Spleen (tissue), 13 donors: ENCODE results near the gene SLC7A6. TPM values are rescaled to one million over a fixed set of nuclear protein-coding genes. Genes with fewer than 3 reads are reported as not detected.

ENCODE experiments used
- DNase-seq: peaks from one replicate; pipeline ENCODE4 v3.0.0-alpha.2; 2020
- H3K27ac ChIP-seq, 8 donors: fragments of 200-600 bp; sonication (generic) in 7 of 8; 1 replicate in 4 of 8; 2 replicates in 4 of 8; pipeline versions ENCODE4 v1.5.0 to v1.8.0; 2016 to 2021; ENCODE audit warnings: inconsistent platforms in 4 of 8, mild to moderate bottlenecking in 4 of 8, moderate library complexity in 1 of 8
- H3K27me3 ChIP-seq, 7 donors: fragments of 200-600 bp; sonication (generic) in 6 of 7; replicated peaks in 1 of 7; 1 replicate in 4 of 7; 2 replicates in 3 of 7; pipeline versions ENCODE4 v1.5.0 to v1.8.0; 2016 to 2021; ENCODE audit warnings: inconsistent platforms in 3 of 7, mild to moderate bottlenecking in 1 of 7
- H3K36me3 ChIP-seq, 6 donors: fragments of 200-600 bp; sonication (generic) in 5 of 6; 1 replicate in 4 of 6; 2 replicates in 2 of 6; pipeline versions ENCODE4 v1.5.0 to v1.8.0; 2016 to 2021; ENCODE audit warnings: inconsistent platforms in 2 of 6
- H3K4me1 ChIP-seq, 6 donors: fragments of 200-600 bp; sonication (generic) in 5 of 6; 1 replicate in 3 of 6; 2 replicates in 3 of 6; pipeline versions ENCODE4 v1.5.0 to v1.8.0; 2016 to 2021; ENCODE audit warnings: inconsistent platforms in 3 of 6
- H3K4me3 ChIP-seq, 8 donors: fragments of 200-600 bp; sonication (generic) in 7 of 8; 1 replicate in 4 of 8; 2 replicates in 4 of 8; pipeline versions ENCODE4 v1.5.0 to v1.8.0; 2016 to 2021; ENCODE audit warnings: inconsistent platforms in 4 of 8, mild to moderate bottlenecking in 4 of 8, moderate library complexity in 2 of 8
- H3K9me3 ChIP-seq, 8 donors: fragments of 200-600 bp; sonication (generic) in 7 of 8; 1 replicate in 4 of 8; 2 replicates in 4 of 8; pipeline versions ENCODE4 v1.5.0 to v1.8.0; 2016 to 2021; ENCODE audit warnings: inconsistent platforms in 4 of 8
- POLR2A ChIP-seq, 3 donors: fragments of 450-650 bp; IDR thresholded peaks; one replicate each; pipeline ENCODE4 v1.5.1; 2017; ENCODE audit warnings: antibody characterized with exemption in 3 of 3, mild to moderate bottlenecking in 1 of 3
- POLR2AphosphoS5 ChIP-seq, 3 donors: sonication (generic); formaldehyde crosslinking; IDR thresholded peaks; one replicate each; pipeline ENCODE4 v1.5.1; 2017; ENCODE audit warnings: antibody characterized with exemption in 3 of 3
- WGBS, 5 donors: extraction: QIAGEN DNeasy Blood & Tissue Kit in 3 of 5; methylation state at CpG; one replicate each; pipeline versions ENCODE4 v1.1.5 to v1.1.7; 2013 to 2018; 5-methylcytosine and 5-hydroxymethylcytosine counted together
- intact Hi-C: fragments of 100-400 bp; cut with DNase I; formaldehyde crosslinking; loops from one replicate; pipeline ENCODE4 v1.15.0; 2023; ENCODE audit warnings: low total_unique reads
- long read RNA-seq, 2 donors: transcript quantifications; one replicate each; lab custom pipeline, GENCODE V29; 2026
- polyA plus RNA-seq, 3 donors: library from polyadenylated mRNA; stranded (reverse); fragments of 200-250 nt; gene quantifications; one replicate each; pipeline ENCODE4 v1.2.1, GENCODE V29; 2013
- total RNA-seq, 7 donors: library from RNA; depleted of rRNA in 3 of 7; stranded (reverse); fragments of >200 nt in 3 of 7; fragmentation: NEBNext Ultra II Directional in 4 of 7; extraction: Animal tissue kit (Norgen Biotek cat#: 25700) in 4 of 7; gene quantifications; one replicate each; pipeline versions ENCODE4 v1.1.0 to v1.2.1, GENCODE V29; 2016 to 2021
- TF ChIP-seq, protein P1 (sequence below), 11 experiments: fragments of 200-600 bp in 7 of 11; fragments of 450-650 bp in 4 of 11; sonication (generic) in 4 of 11; IDR thresholded peaks in 8 of 11; conservative IDR thresholded peaks in 3 of 11; 1 replicate in 7 of 11; 2 replicates in 4 of 11; pipeline versions ENCODE4 v1.4.0 to v1.8.0; 2016 to 2021; ENCODE audit warnings: antibody characterized with exemption in 11 of 11, inconsistent platforms in 4 of 11, mild to moderate bottlenecking in 1 of 11
- donor health status: healthy with polysubstance abuse.
- donor health status: DM: no; HTN: no; CAD: no; lungs with moderate emphysema.
- donor health status: DM: no; HTN: no; CAD: no.
- donor health status: Bipolar disorder and iron deficiency.
- donor health status: healthy.
- donor health status: DM: no; HTN: no; CAD: no.
- donor health status: DM: yes; HTN: yes; CAD: no.

The SLC7A6 gene
- total RNA-seq (10 to 100 TPM; 24.9 to 62.8 (median 50.7) TPM), polyA plus RNA-seq (10 to 100 TPM in 2 of 3 donors, 1 to 10 TPM in 1; 9.8 to 12.3 (median 11.6) TPM)
- long read RNA-seq, donor 1, partial matches to known transcripts: 0 of 8 reads
- long read RNA-seq, donor 1, other reads (novel, unspliced or antisense): 8 of 8 reads
- long read RNA-seq, donor 2: 0 reads

DNA sequence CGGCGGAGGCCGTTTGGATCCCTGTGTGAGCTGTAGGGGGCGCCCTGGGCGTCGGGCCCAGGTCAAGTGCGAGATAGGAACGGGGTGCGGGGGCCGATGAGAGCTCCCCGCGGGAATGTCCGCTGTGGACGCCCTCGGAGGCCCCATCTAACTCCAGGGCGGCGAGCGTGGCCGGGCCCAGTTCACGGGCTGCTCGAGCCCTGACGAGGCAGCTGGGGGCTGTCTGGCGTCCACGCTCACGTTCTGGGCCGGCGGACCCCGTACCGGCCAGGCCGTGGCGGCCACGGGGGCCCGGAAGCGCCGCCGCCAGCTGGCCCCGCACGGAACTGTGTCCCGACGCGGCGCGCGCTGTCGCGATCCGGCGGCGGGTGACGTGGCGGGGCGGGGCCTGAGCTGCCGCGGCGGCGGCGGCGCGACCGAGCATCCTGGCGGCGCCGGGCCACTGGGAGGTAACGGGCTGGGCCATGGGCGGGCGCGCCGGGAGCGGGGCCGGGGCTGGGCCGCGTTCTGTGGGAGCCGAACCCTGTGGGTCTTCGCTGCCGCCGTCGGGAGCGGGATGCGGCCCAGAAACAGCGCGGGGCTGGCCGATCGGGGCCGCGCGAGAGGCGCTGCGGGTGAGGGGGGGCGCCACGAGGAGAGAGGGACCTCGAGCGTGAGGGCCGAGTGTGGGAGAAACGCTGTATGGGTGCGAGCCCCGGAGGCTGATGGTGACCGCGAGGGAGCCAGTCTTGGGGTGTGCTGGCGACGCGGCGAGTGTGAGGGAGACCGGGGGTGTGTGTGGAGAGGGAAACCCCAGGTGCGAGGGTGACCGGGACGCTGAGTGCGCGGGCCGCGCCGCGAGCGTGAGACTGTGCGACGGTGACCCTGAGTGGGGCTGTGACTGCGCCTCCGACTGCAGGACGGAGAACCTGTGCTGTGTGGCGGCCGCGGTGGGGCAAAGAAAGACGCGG lies at the start of gene SLC7A6:
Gene SLC7A6 (plus strand): TSS at position 399 of the 950 bp plus-strand sequence. CDS start 10,201 bp downstream, outside the sequence.
- Histone ChIP-seq H3K4me1 (peaks cover 7 to 75% (median 50%) of the 10 kb centered on the region in 6 donors), H3K36me3 (peaks cover 0 to 35% (median 17%) of the 10 kb centered on the region in 6 donors), H3K9me3 (no peaks in the 10 kb centered on the region), H3K4me3 (peak within 1 kb of the TSS; percentile 77 to 95 (median 84)), H3K27ac (peak within 1 kb of the TSS; percentile 85 to 97 (median 94)), H3K27me3 (no peaks in the 10 kb centered on the region)
- TF ChIP-seq POLR2A (IDR thresholded peaks at IDR 0.05) (peak in 1 of 3 donors; percentile 37), POLR2AphosphoS5 (IDR thresholded peaks at IDR 0.05) (peak; percentile 60 to 81 (median 76))
- TF ChIP-seq, protein P1, sequence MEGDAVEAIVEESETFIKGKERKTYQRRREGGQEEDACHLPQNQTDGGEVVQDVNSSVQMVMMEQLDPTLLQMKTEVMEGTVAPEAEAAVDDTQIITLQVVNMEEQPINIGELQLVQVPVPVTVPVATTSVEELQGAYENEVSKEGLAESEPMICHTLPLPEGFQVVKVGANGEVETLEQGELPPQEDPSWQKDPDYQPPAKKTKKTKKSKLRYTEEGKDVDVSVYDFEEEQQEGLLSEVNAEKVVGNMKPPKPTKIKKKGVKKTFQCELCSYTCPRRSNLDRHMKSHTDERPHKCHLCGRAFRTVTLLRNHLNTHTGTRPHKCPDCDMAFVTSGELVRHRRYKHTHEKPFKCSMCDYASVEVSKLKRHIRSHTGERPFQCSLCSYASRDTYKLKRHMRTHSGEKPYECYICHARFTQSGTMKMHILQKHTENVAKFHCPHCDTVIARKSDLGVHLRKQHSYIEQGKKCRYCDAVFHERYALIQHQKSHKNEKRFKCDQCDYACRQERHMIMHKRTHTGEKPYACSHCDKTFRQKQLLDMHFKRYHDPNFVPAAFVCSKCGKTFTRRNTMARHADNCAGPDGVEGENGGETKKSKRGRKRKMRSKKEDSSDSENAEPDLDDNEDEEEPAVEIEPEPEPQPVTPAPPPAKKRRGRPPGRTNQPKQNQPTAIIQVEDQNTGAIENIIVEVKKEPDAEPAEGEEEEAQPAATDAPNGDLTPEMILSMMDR (IDR thresholded peaks at IDR 0.05 in 8 of 11, conservative IDR thresholded peaks at IDR 0.05 in 3 of 11): peak; percentile 54 to 91 (median 80)
- intact Hi-C loops: loop anchor here (5.0 kb wide), 2 partner anchors 43 to 63 kb away; no protein-coding TSS in a partner anchor
- DNase-seq: peak; percentile 95
- 0% methylated on average over 32 to 123 of the region's 123 CpGs for WGBS, 5 donors

GRCh38 chr16:68214726-68215125 lies 49.6 kb upstream of the SLC7A6 start:
- Histone ChIP-seq H3K4me1 (peaks cover 0 to 21% (median 0%) of the 10 kb centered on the region in 6 donors), H3K27me3 (no peaks in the 10 kb centered on the region), H3K4me3 (no peak overlapping the region), H3K27ac (no peak overlapping the region), H3K36me3 (peaks cover 0 to 51% (median 10%) of the 10 kb centered on the region in 6 donors), H3K9me3 (no peaks in the 10 kb centered on the region)
- no peak for DNase-seq
- 89 to 97% (median 93%) methylated on average over 3 of the region's 3 CpGs for WGBS, 5 donors
- intact Hi-C loops: no loop called here
- no peak for TF ChIP-seq POLR2A (IDR thresholded peaks at IDR 0.05)

GRCh38 chr16:68215302-68215701 lies 49.0 kb upstream of the SLC7A6 start:
- Histone ChIP-seq H3K36me3 (peaks cover 0 to 56% (median 10%) of the 10 kb centered on the region in 6 donors), H3K27ac (no peak overlapping the region), H3K27me3 (no peaks in the 10 kb centered on the region), H3K9me3 (no peaks in the 10 kb centered on the region), H3K4me1 (peaks cover 0 to 18% (median 0%) of the 10 kb centered on the region in 6 donors), H3K4me3 (no peak overlapping the region)
- WGBS, 5 donors: 90 to 94% (median 92%) methylated on average over 1 of the region's 1 CpG
- no peak for DNase-seq
- intact Hi-C loops: no loop called here
- TF ChIP-seq POLR2AphosphoS5 (IDR thresholded peaks at IDR 0.05) (no peak), POLR2A (IDR thresholded peaks at IDR 0.05) (no peak)
- TF ChIP-seq, protein P1 (IDR thresholded peaks at IDR 0.05 in 8 of 11, conservative IDR thresholded peaks at IDR 0.05 in 3 of 11): no peak

GRCh38 chr16:68216240-68216639 lies 48.1 kb upstream of the SLC7A6 start:
- DNase-seq: no peak
- Histone ChIP-seq H3K9me3 (no peaks in the 10 kb centered on the region), H3K27me3 (no peaks in the 10 kb centered on the region), H3K36me3 (peaks cover 0 to 64% (median 14%) of the 10 kb centered on the region in 6 donors), H3K27ac (no peak overlapping the region), H3K4me1 (peaks cover 0 to 11% (median 0%) of the 10 kb centered on the region in 6 donors), H3K4me3 (no peak overlapping the region)
- intact Hi-C loops: no loop called here
- TF ChIP-seq, protein P1 (IDR thresholded peaks at IDR 0.05 in 8 of 11, conservative IDR thresholded peaks at IDR 0.05 in 3 of 11): no peak
- TF ChIP-seq POLR2AphosphoS5 (IDR thresholded peaks at IDR 0.05) (no peak), POLR2A (IDR thresholded peaks at IDR 0.05) (no peak)
- 91 to 97% (median 92%) methylated on average over 3 of the region's 3 CpGs for WGBS, 5 donors
